WTC11 (cell line): ENCODE measurements around the gene GAK. TPM values are rescaled to one million over a fixed set of nuclear protein-coding genes. Genes with fewer than 3 reads are reported as not detected.

ENCODE experiments used
- ATAC-seq: fragments of 200-7000 bp; cut with Tn5 transposase; 2 replicates; pipeline ENCODE4 v1.10.0; 2021; ENCODE audit warnings: mild to moderate bottlenecking, moderate library complexity
- CTCF ChIA-PET: fragments of 300-600 bp; sonication (Branson Sonifier 250); formaldehyde crosslinking; loops from one replicate; lab custom pipeline; 2021; ENCODE audit warnings: antibody characterized with exemption; lab: Charles Lee
- POLR2A ChIA-PET: fragments of 350-600 bp; sonication (Branson Sonifier 250); formaldehyde crosslinking; loops from one replicate; lab custom pipeline; 2021; ENCODE audit warnings: antibody characterized with exemption; lab: Charles Lee
- DNase-seq: peaks from one replicate; pipeline ENCODE4 v3.0.0; 2021; ENCODE audit warnings: low spot score
- H3K27ac Mint-ChIP-seq: 2 replicates; pipeline ENCODE4 v1.8.0; 2021; ENCODE audit warnings: mixed read lengths
- H3K27me3 Mint-ChIP-seq: 2 replicates; pipeline ENCODE4 v1.8.0; 2021; ENCODE audit warnings: low read depth, mild to moderate bottlenecking, moderate library complexity, mixed read lengths
- H3K36me3 Mint-ChIP-seq: 2 replicates; pipeline ENCODE4 v1.8.0; 2021; ENCODE audit warnings: mixed read lengths
- H3K4me1 Mint-ChIP-seq: 2 replicates; pipeline ENCODE4 v1.8.0; 2022; ENCODE audit warnings: mixed read lengths
- H3K4me3 Mint-ChIP-seq: 2 replicates; pipeline ENCODE4 v1.8.0; 2021; ENCODE audit warnings: mild to moderate bottlenecking, moderate library complexity, mixed read lengths
- H3K9me3 Mint-ChIP-seq: 2 replicates; pipeline ENCODE4 v1.8.0; 2021; ENCODE audit warnings: mixed read lengths
- ARID4B ChIP-seq: sonication (generic); formaldehyde crosslinking; IDR thresholded peaks from 2 replicates; pipeline ENCODE4 v1.8.0; 2023; ENCODE audit warnings: missing genetic modification reagents, mild to moderate bottlenecking, borderline replicate concordance
- CREB1 ChIP-seq: sonication (generic); formaldehyde crosslinking; IDR thresholded peaks from 2 replicates; pipeline ENCODE4 v1.8.0; 2023; ENCODE audit warnings: mild to moderate bottlenecking, missing genetic modification reagents
- ESRRA ChIP-seq: sonication (generic); formaldehyde crosslinking; IDR thresholded peaks from 2 replicates; pipeline ENCODE4 v1.8.1; 2022; ENCODE audit warnings: mild to moderate bottlenecking, missing genetic modification reagents, borderline replicate concordance
- FOXK1 ChIP-seq: sonication (generic); formaldehyde crosslinking; IDR thresholded peaks from 2 replicates; pipeline ENCODE4 v1.8.0; 2022; ENCODE audit warnings: mild to moderate bottlenecking, moderate library complexity, missing genetic modification reagents
- IRF1 ChIP-seq: sonication (generic); formaldehyde crosslinking; IDR thresholded peaks from 2 replicates; pipeline ENCODE4 v1.8.0; 2023; ENCODE audit warnings: missing genetic modification reagents
- IRF2 ChIP-seq: sonication (generic); formaldehyde crosslinking; IDR thresholded peaks from 2 replicates; pipeline ENCODE4 v1.8.0; 2022; ENCODE audit warnings: low read depth, missing genetic modification reagents, borderline replicate concordance
- JAZF1 ChIP-seq: fragments of 250-450 bp; sonication (Bioruptor Pico); IDR thresholded peaks from 2 replicates; pipeline ENCODE4 v1.9.0; 2021; ENCODE audit warnings: moderate library complexity, mild to moderate bottlenecking, inconsistent platforms
- KAT7 ChIP-seq: sonication (generic); formaldehyde crosslinking; IDR thresholded peaks from 2 replicates; pipeline ENCODE4 v1.8.1; 2023; ENCODE audit warnings: missing genetic modification reagents, mild to moderate bottlenecking, borderline replicate concordance
- OVOL2 ChIP-seq: fragments of 250-450 bp; sonication (Bioruptor Pico); IDR thresholded peaks from 2 replicates; pipeline ENCODE4 v1.9.0; 2021; ENCODE audit warnings: mild to moderate bottlenecking, borderline replicate concordance
- SOX15 ChIP-seq: fragments of 250-450 bp; sonication (Bioruptor Pico); IDR thresholded peaks from 2 replicates; pipeline ENCODE4 v1.9.0; 2021; ENCODE audit warnings: mild to moderate bottlenecking
- ZNF121 ChIP-seq: sonication (generic); formaldehyde crosslinking; IDR thresholded peaks from 2 replicates; pipeline ENCODE4 v1.8.0; 2023; ENCODE audit warnings: missing genetic modification reagents
- ZNF263 ChIP-seq: sonication (generic); formaldehyde crosslinking; IDR thresholded peaks from 2 replicates; pipeline ENCODE4 v1.8.1; 2022; ENCODE audit warnings: low read depth, mild to moderate bottlenecking, moderate library complexity, missing genetic modification reagents
- ZNF512 ChIP-seq: sonication (generic); formaldehyde crosslinking; IDR thresholded peaks from 2 replicates; pipeline ENCODE4 v1.8.1; 2022; ENCODE audit warnings: missing genetic modification reagents, borderline replicate concordance
- total RNA-seq: library from RNA; stranded (reverse); gene quantifications from 3 replicates; pipeline ENCODE4 v1.2.3, GENCODE V29; 2021
- TF ChIP-seq, protein P1 (sequence below): sonication (generic); formaldehyde crosslinking; IDR thresholded peaks from 2 replicates; pipeline ENCODE4 v1.8.1; 2022; ENCODE audit warnings: mild to moderate bottlenecking, moderate library complexity, missing genetic modification reagents

Gene GAK
- total RNA-seq, 1 experiment from 2014 or later: 121 TPM

- TF ChIP-seq KAT7 (CRISPR knock-in tag) (no peak), ESRRA (no peak)
These were observed 16.2 kb upstream of the GAK start (continued) for GRCh38 chr4:948101-948935.

DNA sequence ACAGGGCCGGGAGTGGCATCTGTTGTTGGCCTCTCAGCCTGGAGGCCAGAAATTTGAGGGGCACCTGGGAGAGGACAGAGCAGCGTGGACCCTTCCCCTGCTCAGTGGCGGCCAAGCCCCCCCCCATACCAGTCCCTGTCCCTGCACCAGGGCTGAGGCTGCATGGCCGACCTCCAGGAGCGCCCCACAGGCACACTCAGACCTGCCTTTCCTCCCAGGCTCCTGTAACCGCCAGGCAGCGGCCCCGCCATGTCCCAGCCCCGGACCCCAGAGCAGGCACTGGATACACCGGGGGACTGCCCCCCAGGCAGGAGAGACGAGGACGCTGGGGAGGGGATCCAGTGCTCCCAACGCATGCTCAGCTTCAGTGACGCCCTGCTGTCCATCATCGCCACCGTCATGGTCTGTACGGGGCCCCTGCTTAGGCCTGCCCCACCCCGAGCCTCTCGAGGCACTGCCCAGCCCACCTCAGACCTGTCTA lies 15.4 kb upstream of the GAK start:
- Mint-ChIP-seq H3K36me3 (no peaks in the 10 kb centered on the region), H3K4me1 (peaks cover 13% of the 10 kb centered on the region), H3K4me3 (no peak overlapping the region), H3K27ac (no peak overlapping the region), H3K9me3 (no peaks in the 10 kb centered on the region), H3K27me3 (peaks cover 26% of the 10 kb centered on the region)
- no peak for TF ChIP-seq IRF1 (CRISPR knock-in tag)
- no peak for TF ChIP-seq SOX15 (CRISPR knock-in tag)
- no peak for TF ChIP-seq ZNF121
- no peak for TF ChIP-seq IRF2
- no peak for TF ChIP-seq ZNF512 (CRISPR knock-in tag)
- TF ChIP-seq OVOL2 (CRISPR knock-in tag): no peak
- TF ChIP-seq KAT7 (CRISPR knock-in tag): no peak
- TF ChIP-seq FOXK1 (CRISPR knock-in tag): no peak
- no peak for TF ChIP-seq ZNF263 (CRISPR knock-in tag)
- TF ChIP-seq, protein P1, sequence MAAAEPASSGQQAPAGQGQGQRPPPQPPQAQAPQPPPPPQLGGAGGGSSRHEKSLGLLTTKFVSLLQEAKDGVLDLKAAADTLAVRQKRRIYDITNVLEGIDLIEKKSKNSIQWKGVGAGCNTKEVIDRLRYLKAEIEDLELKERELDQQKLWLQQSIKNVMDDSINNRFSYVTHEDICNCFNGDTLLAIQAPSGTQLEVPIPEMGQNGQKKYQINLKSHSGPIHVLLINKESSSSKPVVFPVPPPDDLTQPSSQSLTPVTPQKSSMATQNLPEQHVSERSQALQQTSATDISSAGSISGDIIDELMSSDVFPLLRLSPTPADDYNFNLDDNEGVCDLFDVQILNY: no peak
- TF ChIP-seq ARID4B (CRISPR knock-in tag): no peak
- TF ChIP-seq CREB1 (CRISPR knock-in tag): no peak
- TF ChIP-seq JAZF1: no peak
- POLR2A ChIA-PET: no interaction called here
- ATAC-seq (no peak), DNase-seq (no peak)
- CTCF ChIA-PET: no interaction called here
